HUES6 (cell line): ENCODE data around the gene CEP152.

Experiments used
- H3K27ac ChIP-seq: 2 replicates; pipeline ENCODE4 v1.7.0; 2013; ENCODE audit warnings: low read depth, mild to moderate bottlenecking, low read length, inconsistent platforms
- H3K27me3 ChIP-seq: 2 replicates; pipeline ENCODE4 v1.6.1; 2013; ENCODE audit warnings: low read length; ENCODE audit not compliant: control insufficient read depth, insufficient read depth
- H3K36me3 ChIP-seq: 2 replicates; pipeline ENCODE4 v1.6.1; 2013; ENCODE audit warnings: low read length; ENCODE audit not compliant: control insufficient read depth, insufficient read depth
- H3K4me1 ChIP-seq: 2 replicates; pipeline ENCODE4 v1.6.1; 2013; ENCODE audit warnings: low read length; ENCODE audit not compliant: control insufficient read depth, insufficient read depth
- H3K4me3 ChIP-seq: 2 replicates; pipeline ENCODE4 v1.5.1; 2013; ENCODE audit warnings: low read depth, low read length
- H3K9ac ChIP-seq: one replicate; pipeline ENCODE4 v1.6.1; 2013; ENCODE audit warnings: mild to moderate bottlenecking, low read length
- H3K9me3 ChIP-seq: 2 replicates; pipeline ENCODE4 v1.6.1; 2013; ENCODE audit warnings: low read depth, low read length; ENCODE audit not compliant: control insufficient read depth, insufficient read depth

CEP152 gene

GRCh38 chr15:48806151-48806550 lies 4.7 kb downstream of the CEP152 start:
- Histone ChIP-seq H3K9ac (no peak overlapping the region), H3K36me3 (no peaks in the 10 kb centered on the region), H3K4me1 (peaks cover 24% of the 10 kb centered on the region), H3K27ac (no peak overlapping the region), H3K4me3 (0 out of 2 replicates have a peak overlapping the region, but pooled peaks have one; percentile 3), H3K27me3 (no peaks in the 10 kb centered on the region), H3K9me3 (no peaks in the 10 kb centered on the region)

DNA sequence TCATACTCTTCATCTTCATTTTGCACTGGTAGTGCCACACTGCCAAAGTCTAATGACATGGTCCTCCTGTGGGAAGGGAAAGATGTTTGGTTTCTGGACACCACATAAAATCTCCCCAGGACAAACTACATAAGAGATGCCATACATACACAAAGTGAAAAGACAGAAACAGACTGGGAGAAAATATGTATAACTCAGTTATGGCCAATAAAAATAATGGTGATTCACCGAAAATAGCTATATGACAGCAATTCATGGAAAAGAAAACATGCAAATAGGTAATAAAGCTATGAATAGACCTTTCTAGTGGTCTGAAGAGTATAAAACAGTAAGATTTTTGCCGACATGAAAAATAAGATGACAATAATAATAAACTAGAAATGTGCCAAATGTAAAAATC lies 5.3 kb downstream of the CEP152 start:
- H3K4me1 ChIP-seq: peaks cover 24% of the 10 kb centered on the region
- H3K27ac ChIP-seq: no peak overlapping the region
- no peaks in the 10 kb centered on the region for H3K27me3 ChIP-seq
- H3K4me3 ChIP-seq: no peak overlapping the region
- H3K36me3 ChIP-seq: no peaks in the 10 kb centered on the region
- no peaks in the 10 kb centered on the region for H3K9me3 ChIP-seq
- no peak overlapping the region for H3K9ac ChIP-seq

DNA sequence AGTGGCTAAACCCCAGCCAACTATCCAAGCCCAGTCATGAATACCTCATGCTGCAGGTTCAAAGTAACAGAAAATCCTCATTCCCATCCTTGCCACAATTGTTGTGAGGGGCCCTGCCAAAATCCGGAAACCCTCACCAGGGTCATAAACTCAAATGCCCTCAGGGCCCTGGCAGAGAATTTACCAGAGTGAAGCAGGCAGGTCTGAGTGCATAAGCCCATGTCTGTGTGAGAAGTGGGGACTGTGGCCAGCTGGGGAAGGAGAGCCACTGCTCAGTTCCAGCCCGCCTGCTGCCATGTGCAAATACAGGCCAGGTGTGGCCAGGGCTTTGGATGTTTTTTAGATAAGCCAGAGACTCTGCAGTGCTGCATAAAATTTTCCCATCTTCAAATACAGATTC lies 7.0 kb downstream of the CEP152 start:
- Histone ChIP-seq H3K9ac (no peak overlapping the region), H3K27me3 (no peaks in the 10 kb centered on the region), H3K4me1 (peaks cover 16% of the 10 kb centered on the region), H3K9me3 (no peaks in the 10 kb centered on the region), H3K36me3 (no peaks in the 10 kb centered on the region), H3K27ac (no peak overlapping the region), H3K4me3 (no peak overlapping the region)

DNA sequence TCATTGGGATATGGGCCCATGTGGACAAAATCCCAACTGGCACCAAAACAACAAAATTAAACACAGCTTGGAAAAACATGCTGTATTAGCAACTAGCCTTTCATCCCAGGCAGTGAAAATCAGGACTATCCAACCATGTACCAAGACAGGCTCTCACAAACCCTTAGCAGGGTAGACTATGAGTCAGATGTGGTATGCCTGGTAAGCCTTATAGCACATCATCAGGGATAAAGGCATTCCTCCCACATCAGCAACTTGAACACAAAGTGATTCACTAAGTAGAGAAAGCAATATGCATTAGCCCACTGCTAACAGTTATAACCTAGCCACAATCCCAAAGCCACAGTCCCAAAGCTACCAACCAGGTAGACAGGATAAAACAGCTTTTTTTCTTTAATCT lies 8.0 kb downstream of the CEP152 start:
- Histone ChIP-seq H3K9me3 (no peaks in the 10 kb centered on the region), H3K27ac (no peak overlapping the region), H3K27me3 (no peaks in the 10 kb centered on the region), H3K4me3 (no peak overlapping the region), H3K9ac (no peak overlapping the region), H3K4me1 (peaks cover 24% of the 10 kb centered on the region), H3K36me3 (no peaks in the 10 kb centered on the region)

DNA sequence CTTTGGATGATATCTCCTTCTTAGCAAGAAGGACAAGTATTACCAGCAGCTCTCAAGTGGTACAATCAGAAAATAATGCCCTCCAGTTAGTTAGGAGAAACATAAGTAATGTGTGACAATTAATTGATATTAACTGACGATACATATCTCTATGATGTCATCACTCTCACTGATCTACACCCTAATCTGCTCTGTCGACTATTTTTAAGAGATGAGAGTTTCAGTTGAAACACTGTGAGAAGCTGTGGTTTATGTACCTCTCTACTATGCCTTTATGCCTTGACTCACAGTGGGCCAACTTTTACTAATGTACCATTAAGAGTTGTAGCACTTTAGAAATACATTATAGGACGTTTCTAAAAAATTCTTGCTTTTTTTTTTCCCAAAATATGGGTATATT lies 8.6 kb downstream of the CEP152 start:
- Histone ChIP-seq H3K36me3 (peaks cover 4% of the 10 kb centered on the region), H3K4me3 (no peak overlapping the region), H3K27ac (no peak overlapping the region), H3K9me3 (no peaks in the 10 kb centered on the region), H3K4me1 (peaks cover 24% of the 10 kb centered on the region), H3K27me3 (no peaks in the 10 kb centered on the region), H3K9ac (no peak overlapping the region)

GRCh38 chr15:48800811-48801455 lies 9.9 kb downstream of the CEP152 start:
- H3K27ac ChIP-seq: no peak overlapping the region
- no peak overlapping the region for H3K9ac ChIP-seq
- H3K36me3 ChIP-seq: peaks cover 13% of the 10 kb centered on the region
- no peaks in the 10 kb centered on the region for H3K9me3 ChIP-seq
- H3K27me3 ChIP-seq: no peaks in the 10 kb centered on the region
- no peak overlapping the region for H3K4me3 ChIP-seq
- H3K4me1 ChIP-seq: peaks cover 12% of the 10 kb centered on the region

DNA sequence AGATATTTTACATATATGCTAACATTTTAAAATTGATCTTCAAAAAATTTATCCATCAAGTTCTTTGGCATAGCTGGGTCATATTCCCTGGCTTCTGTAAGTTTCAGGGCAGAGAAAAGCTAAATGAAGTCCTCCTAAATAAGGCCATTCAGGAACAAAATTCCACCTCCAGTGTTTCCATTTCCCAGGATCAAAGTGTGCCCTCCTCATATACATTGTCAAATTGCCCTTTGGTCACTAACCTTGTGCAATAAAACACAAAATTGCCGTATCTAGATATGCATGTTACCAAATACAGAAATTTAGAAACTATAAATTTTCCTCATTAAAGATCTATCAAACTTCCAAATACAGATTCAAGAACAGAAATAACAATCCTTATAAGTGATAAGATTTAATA lies 10.6 kb downstream of the CEP152 start:
- no peak overlapping the region for H3K9ac ChIP-seq
- 0 out of 2 replicates have a peak, but pooled peaks cover 11% of the 10 kb centered on the region for H3K4me1 ChIP-seq
- no peak overlapping the region for H3K27ac ChIP-seq
- H3K4me3 ChIP-seq: no peak overlapping the region
- no peaks in the 10 kb centered on the region for H3K9me3 ChIP-seq
- no peaks in the 10 kb centered on the region for H3K27me3 ChIP-seq
- peaks cover 15% of the 10 kb centered on the region for H3K36me3 ChIP-seq

GRCh38 chr15:48798319-48798718 lies 12.6 kb downstream of the CEP152 start:
- Histone ChIP-seq H3K4me3 (no peak overlapping the region), H3K4me1 (0 out of 2 replicates have a peak, but pooled peaks cover 7% of the 10 kb centered on the region), H3K36me3 (peaks cover 21% of the 10 kb centered on the region), H3K27ac (no peak overlapping the region), H3K9ac (no peak overlapping the region), H3K9me3 (no peaks in the 10 kb centered on the region), H3K27me3 (no peaks in the 10 kb centered on the region)

- H3K4me3 ChIP-seq: no peak overlapping the region
- no peaks in the 10 kb centered on the region for H3K27me3 ChIP-seq
- peaks cover 34% of the 10 kb centered on the region for H3K36me3 ChIP-seq
- H3K9me3 ChIP-seq: no peaks in the 10 kb centered on the region
- H3K4me1 ChIP-seq: 0 out of 2 replicates have a peak, but pooled peaks cover 7% of the 10 kb centered on the region
- H3K9ac ChIP-seq: no peak overlapping the region
- H3K27ac ChIP-seq: no peak overlapping the region
Observed at GRCh38 chr15:48796930-48797329, 13.9 kb downstream of the CEP152 start.

- Histone ChIP-seq H3K9ac (no peak overlapping the region), H3K4me3 (no peak overlapping the region), H3K9me3 (no peaks in the 10 kb centered on the region), H3K36me3 (peaks cover 34% of the 10 kb centered on the region), H3K4me1 (0 out of 2 replicates have a peak, but pooled peaks cover 7% of the 10 kb centered on the region), H3K27ac (no peak overlapping the region), H3K27me3 (no peaks in the 10 kb centered on the region)
Observed at GRCh38 chr15:48796521-48796920, 14.3 kb downstream of the CEP152 start.

- Histone ChIP-seq H3K36me3 (peaks cover 34% of the 10 kb centered on the region), H3K4me3 (no peak overlapping the region), H3K9me3 (no peaks in the 10 kb centered on the region), H3K9ac (no peak overlapping the region), H3K4me1 (0 out of 2 replicates have a peak, but pooled peaks cover 7% of the 10 kb centered on the region), H3K27me3 (no peaks in the 10 kb centered on the region), H3K27ac (no peak overlapping the region)
Observed at GRCh38 chr15:48795901-48796300, 15.0 kb downstream of the CEP152 start.
